Panc1 (cell line): ENCODE results near the gene ANGPTL7. TPM values are rescaled to one million over a fixed set of nuclear protein-coding genes. Genes with fewer than 3 reads are reported as not detected.

Experiments
- ATAC-seq: fragments of 200-7000 bp; cut with Tn5 transposase; 2 replicates; pipeline ENCODE4 v1.9.1; 2020; ENCODE audit warnings: mild to moderate bottlenecking, moderate library complexity
- BruUV-seq: library from RNA; stranded (reverse); fragments of 400-500 nt; replicated peaks from 2 replicates; lab custom pipeline; 2021; lab: Mats Ljungman, UMichigan
- CTCF ChIA-PET: fragments of 300-600 bp; sonication (Branson Sonifier 250); formaldehyde crosslinking; loops from one replicate; lab custom pipeline; 2022; ENCODE audit warnings: antibody characterized with exemption; lab: Charles Lee
- POLR2A ChIA-PET: fragments of 300-600 bp; sonication (Branson Sonifier 250); formaldehyde crosslinking; loops from one replicate; lab custom pipeline; 2022; ENCODE audit warnings: antibody characterized with exemption; lab: Charles Lee
- DNase-seq: peaks from one replicate; pipeline ENCODE4 v3.0.0-alpha.2; 2010; ENCODE audit warnings: low read depth, low spot score
- H3K27ac ChIP-seq: 2 replicates; pipeline ENCODE4 v1.5.1; 2011; ENCODE audit warnings: mild to moderate bottlenecking, low read length, inconsistent platforms
- H3K27me3 ChIP-seq: fragments of 200-500 bp; sonication (Bioruptor generic); 2 replicates; pipeline ENCODE4 v1.6.0; 2014; ENCODE audit warnings: low read length, inconsistent platforms; ENCODE audit not compliant: control insufficient read depth, insufficient read depth
- H3K36me3 ChIP-seq: fragments of 200-500 bp; sonication (Bioruptor generic); 2 replicates; pipeline ENCODE4 v1.5.1; 2014; ENCODE audit warnings: inconsistent platforms, mild to moderate bottlenecking, low read length, moderate library complexity; ENCODE audit not compliant: control insufficient read depth, insufficient read depth
- H3K4me1 ChIP-seq: 2 replicates; pipeline ENCODE4 v1.5.1; 2011; ENCODE audit warnings: inconsistent platforms, mild to moderate bottlenecking, low read length, moderate library complexity; ENCODE audit not compliant: control insufficient read depth, insufficient read depth
- H3K4me3 ChIP-seq, 2 experiments: 2 replicates each; pipeline ENCODE4 v1.5.1; 2011 to 2012; ENCODE audit warnings: low read depth in 2 of 2, low read length in 2 of 2, mild to moderate bottlenecking in 2 of 2, inconsistent platforms in 1 of 2, moderate library complexity in 1 of 2
- H3K9me3 ChIP-seq: fragments of 200-500 bp; sonication (Bioruptor generic); 2 replicates; pipeline ENCODE4 v1.5.1; 2014; ENCODE audit warnings: low read depth, mild to moderate bottlenecking, inconsistent platforms, low read length, moderate library complexity; ENCODE audit not compliant: control insufficient read depth, insufficient read depth
- POLR2AphosphoS5 ChIP-seq: IDR thresholded peaks from 2 replicates; pipeline ENCODE4 v1.6.1; 2012; ENCODE audit warnings: mild to moderate bottlenecking, low read depth, low read length, moderate library complexity
- SIN3A ChIP-seq: IDR thresholded peaks from 2 replicates; pipeline ENCODE4 v1.6.1; 2012; ENCODE audit warnings: low read depth, mild to moderate bottlenecking, low read length, moderate library complexity, borderline replicate concordance; ENCODE audit not compliant: insufficient read depth
- TCF7L2 ChIP-seq: IDR thresholded peaks from 2 replicates; pipeline ENCODE4 v1.6.1; 2011; ENCODE audit warnings: mild to moderate bottlenecking, low read depth, low read length, inconsistent platforms
- in situ Hi-C: cut with HindIII; loops from 2 replicates; pipeline ENCODE4 v1.10.0; 2016; ENCODE audit warnings: low sequenced_read_pairs, low pct_unique_long_range_greater_than_20kb
- intact Hi-C: fragments of 100-400 bp; cut with micrococcal nuclease; formaldehyde crosslinking; loops from one replicate; pipeline ENCODE4 v1.10.0; 2022; ENCODE audit not compliant: unreplicated experiment
- total RNA-seq: library from RNA; stranded (reverse); gene quantifications from one replicate; pipeline ENCODE4 v1.2.1, GENCODE V29; 2021; ENCODE audit not compliant: unreplicated experiment
- TF ChIP-seq, protein P1 (sequence below): fragments of 450-650 bp; IDR thresholded peaks from 2 replicates; pipeline ENCODE4 v1.5.1; 2017; ENCODE audit warnings: mild to moderate bottlenecking
- TF ChIP-seq, protein P2 (sequence below), 2 experiments: IDR thresholded peaks; 2 replicates each; pipeline ENCODE4 v1.6.1; 2011 to 2012; ENCODE audit warnings: low read depth in 2 of 2, control low read depth in 1 of 2, low read length in 1 of 2, mild to moderate bottlenecking in 1 of 2, moderate library complexity in 1 of 2; ENCODE audit not compliant: insufficient read depth in 1 of 2

The ANGPTL7 gene
- total RNA-seq, 1 experiment from 2014 or later = not detected

DNA sequence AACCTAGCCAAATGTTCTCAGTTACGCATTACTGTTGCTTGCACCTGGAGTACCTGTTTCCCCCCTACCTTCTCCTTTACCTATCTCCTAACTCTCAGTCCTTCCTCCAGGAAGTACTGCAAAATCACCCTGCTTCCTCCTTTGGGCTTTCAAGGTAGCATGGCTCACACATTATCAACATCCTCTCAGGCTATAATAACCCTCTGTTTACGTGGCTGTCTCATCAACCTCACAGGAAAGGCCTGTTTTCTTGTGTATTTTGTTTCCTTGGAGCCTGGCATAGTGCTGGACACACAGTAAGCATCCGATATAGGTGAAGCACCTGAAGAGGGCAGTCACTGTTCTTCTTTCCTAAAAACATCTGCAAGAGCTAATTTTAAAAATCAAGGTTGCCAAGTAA lies 32.7 kb upstream of the ANGPTL7 start:
- CTCF ChIA-PET = no interaction called here
- in situ Hi-C loops = no loop called here
- H3K9me3 ChIP-seq = no peaks in the 10 kb centered on the region
- peaks cover 4% of the 10 kb centered on the region for H3K36me3 ChIP-seq
- no peak overlapping the region for H3K4me3 ChIP-seq
- DNase-seq (no peak), ATAC-seq (no peak)
- peak overlapping the region; percentile 9; the same call in 1 of the 2 replicates for H3K27ac ChIP-seq
- TF ChIP-seq, protein P1, sequence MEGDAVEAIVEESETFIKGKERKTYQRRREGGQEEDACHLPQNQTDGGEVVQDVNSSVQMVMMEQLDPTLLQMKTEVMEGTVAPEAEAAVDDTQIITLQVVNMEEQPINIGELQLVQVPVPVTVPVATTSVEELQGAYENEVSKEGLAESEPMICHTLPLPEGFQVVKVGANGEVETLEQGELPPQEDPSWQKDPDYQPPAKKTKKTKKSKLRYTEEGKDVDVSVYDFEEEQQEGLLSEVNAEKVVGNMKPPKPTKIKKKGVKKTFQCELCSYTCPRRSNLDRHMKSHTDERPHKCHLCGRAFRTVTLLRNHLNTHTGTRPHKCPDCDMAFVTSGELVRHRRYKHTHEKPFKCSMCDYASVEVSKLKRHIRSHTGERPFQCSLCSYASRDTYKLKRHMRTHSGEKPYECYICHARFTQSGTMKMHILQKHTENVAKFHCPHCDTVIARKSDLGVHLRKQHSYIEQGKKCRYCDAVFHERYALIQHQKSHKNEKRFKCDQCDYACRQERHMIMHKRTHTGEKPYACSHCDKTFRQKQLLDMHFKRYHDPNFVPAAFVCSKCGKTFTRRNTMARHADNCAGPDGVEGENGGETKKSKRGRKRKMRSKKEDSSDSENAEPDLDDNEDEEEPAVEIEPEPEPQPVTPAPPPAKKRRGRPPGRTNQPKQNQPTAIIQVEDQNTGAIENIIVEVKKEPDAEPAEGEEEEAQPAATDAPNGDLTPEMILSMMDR = no peak
- no peak for TF ChIP-seq TCF7L2
- no peak for TF ChIP-seq SIN3A
- TF ChIP-seq POLR2AphosphoS5 = no peak
- TF ChIP-seq, protein P2, sequence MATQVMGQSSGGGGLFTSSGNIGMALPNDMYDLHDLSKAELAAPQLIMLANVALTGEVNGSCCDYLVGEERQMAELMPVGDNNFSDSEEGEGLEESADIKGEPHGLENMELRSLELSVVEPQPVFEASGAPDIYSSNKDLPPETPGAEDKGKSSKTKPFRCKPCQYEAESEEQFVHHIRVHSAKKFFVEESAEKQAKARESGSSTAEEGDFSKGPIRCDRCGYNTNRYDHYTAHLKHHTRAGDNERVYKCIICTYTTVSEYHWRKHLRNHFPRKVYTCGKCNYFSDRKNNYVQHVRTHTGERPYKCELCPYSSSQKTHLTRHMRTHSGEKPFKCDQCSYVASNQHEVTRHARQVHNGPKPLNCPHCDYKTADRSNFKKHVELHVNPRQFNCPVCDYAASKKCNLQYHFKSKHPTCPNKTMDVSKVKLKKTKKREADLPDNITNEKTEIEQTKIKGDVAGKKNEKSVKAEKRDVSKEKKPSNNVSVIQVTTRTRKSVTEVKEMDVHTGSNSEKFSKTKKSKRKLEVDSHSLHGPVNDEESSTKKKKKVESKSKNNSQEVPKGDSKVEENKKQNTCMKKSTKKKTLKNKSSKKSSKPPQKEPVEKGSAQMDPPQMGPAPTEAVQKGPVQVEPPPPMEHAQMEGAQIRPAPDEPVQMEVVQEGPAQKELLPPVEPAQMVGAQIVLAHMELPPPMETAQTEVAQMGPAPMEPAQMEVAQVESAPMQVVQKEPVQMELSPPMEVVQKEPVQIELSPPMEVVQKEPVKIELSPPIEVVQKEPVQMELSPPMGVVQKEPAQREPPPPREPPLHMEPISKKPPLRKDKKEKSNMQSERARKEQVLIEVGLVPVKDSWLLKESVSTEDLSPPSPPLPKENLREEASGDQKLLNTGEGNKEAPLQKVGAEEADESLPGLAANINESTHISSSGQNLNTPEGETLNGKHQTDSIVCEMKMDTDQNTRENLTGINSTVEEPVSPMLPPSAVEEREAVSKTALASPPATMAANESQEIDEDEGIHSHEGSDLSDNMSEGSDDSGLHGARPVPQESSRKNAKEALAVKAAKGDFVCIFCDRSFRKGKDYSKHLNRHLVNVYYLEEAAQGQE (IDR thresholded peaks at IDR 0.05; ENCODE audit: insufficient read depth in 1 of 2, low read depth in 2 of 2, low read length in 1 of 2) = no peak
- intact Hi-C loops = no loop called here
- POLR2A ChIA-PET = no interaction called here
- 0 out of 2 replicates have a peak, but pooled peaks cover 3% of the 10 kb centered on the region for H3K4me1 ChIP-seq
- BruUV-seq = no TSS peak
- H3K27me3 ChIP-seq = no peaks in the 10 kb centered on the region

DNA sequence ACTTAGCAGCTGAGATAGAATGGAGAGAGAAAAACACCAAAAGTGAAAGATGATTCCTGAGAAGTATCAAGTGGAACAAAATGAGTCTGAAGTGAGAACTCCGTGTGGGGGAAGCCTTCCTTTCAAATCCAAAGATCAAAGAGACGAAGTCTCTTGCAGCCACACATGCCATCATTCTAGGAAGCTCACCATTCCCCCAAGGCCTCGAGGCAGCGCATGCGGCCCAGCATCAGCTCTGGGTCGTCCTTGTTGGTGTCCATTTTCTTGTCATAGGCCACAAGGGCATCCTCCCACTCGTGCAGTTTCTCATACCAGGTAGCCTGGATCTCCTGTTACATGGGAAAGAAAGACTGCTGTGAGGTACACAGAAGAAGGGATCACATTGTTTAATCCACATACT lies 32.2 kb upstream of the ANGPTL7 start:
- CTCF ChIA-PET = no interaction called here
- TF ChIP-seq SIN3A (no peak), TCF7L2 (no peak), POLR2AphosphoS5 (no peak)
- TF ChIP-seq, protein P1 = no peak
- TF ChIP-seq, protein P2 (IDR thresholded peaks at IDR 0.05; ENCODE audit: insufficient read depth in 1 of 2, low read depth in 2 of 2, low read length in 1 of 2) = no peak
- intact Hi-C loops = no loop called here
- DNase-seq = no peak
- POLR2A ChIA-PET = no interaction called here
- peaks cover 4% of the 10 kb centered on the region for H3K36me3 ChIP-seq
- no peak overlapping the region for H3K4me3 ChIP-seq
- BruUV-seq = no TSS peak
- ATAC-seq = no peak
- 0 out of 2 replicates have a peak, but pooled peaks cover 3% of the 10 kb centered on the region for H3K4me1 ChIP-seq
- H3K27me3 ChIP-seq = no peaks in the 10 kb centered on the region
- H3K27ac ChIP-seq = peak overlapping the region; percentile 9; the same call in 1 of the 2 replicates
- in situ Hi-C loops = no loop called here
- no peaks in the 10 kb centered on the region for H3K9me3 ChIP-seq
